A172 (cell line): ENCODE data around the gene COQ10B. TPM values are rescaled to one million over a fixed set of nuclear protein-coding genes. Genes with fewer than 3 reads are reported as not detected.
A peak's percentile ranks its signal among the peaks of the same experiment; 100 is the strongest.

ENCODE experiments used
- DNase-seq: peaks from one replicate; pipeline ENCODE4 v3.0.0-alpha.2; 2015; ENCODE audit warnings: low spot score
- total RNA-seq: library from RNA; depleted of rRNA; stranded (reverse); fragments of >200 nt; shearing (Covaris generic); gene quantifications from 2 replicates; pipeline ENCODE4 v1.2.3, GENCODE V29; 2014; rRNA removed

Gene COQ10B
- total RNA-seq, 1 experiment from 2014 or later, result 57.6 TPM

GRCh38 chr2:197500503-197501131 lies 47.3 kb downstream of the COQ10B start:
- DNase-seq, result no peak

GRCh38 chr2:197502201-197502600 lies 48.8 kb downstream of the COQ10B start:
- DNase-seq, result no peak

- DNase-seq, result no peak
Observed at GRCh38 chr2:197502685-197503084, 49.3 kb downstream of the COQ10B start.

- DNase-seq, result no peak
Observed at GRCh38 chr2:197504000-197504399, 50.6 kb downstream of the COQ10B start.

GRCh38 chr2:197504512-197504911 lies 51.2 kb downstream of the COQ10B start:
- no peak for DNase-seq

GRCh38 chr2:197506658-197507057 lies 53.3 kb downstream of the COQ10B start:
- DNase-seq, result no peak

GRCh38 chr2:197513915-197514314 lies 60.6 kb downstream of the COQ10B start:
- no peak for DNase-seq

- peak; percentile 32 for DNase-seq
Observed at GRCh38 chr2:197514754-197515153, 61.4 kb downstream of the COQ10B start.

- DNase-seq, result no peak
Observed at GRCh38 chr2:197515315-197515738, 62.0 kb downstream of the COQ10B start.

- DNase-seq, result peak; percentile 89
Observed at GRCh38 chr2:197515739-197516392, 62.5 kb downstream of the COQ10B start, which contains the start of gene MOB4. Gene MOB4, plus strand, starts transcription at chr2:197516066. Its CDS starts 21 bp downstream, at chr2:197516087.

- DNase-seq, result peak; percentile 34
Observed at GRCh38 chr2:197516393-197516761, 63.0 kb downstream of the COQ10B start.

- DNase-seq, result no peak
Observed at GRCh38 chr2:197517150-197517549, 63.8 kb downstream of the COQ10B start.

Other genes with a start within 250 kb of the COQ10B start
- gene ANKRD44, start 142.8 kb upstream of the COQ10B start, total RNA-seq, result 8.7 and 16.2 TPM in 2 replicates
- 271 and 314 TPM in 2 replicates for gene SF3B1, start 18.5 kb upstream of the COQ10B start, total RNA-seq
- 545 and 708 TPM in 2 replicates for gene HSPD1, start 46.3 kb downstream of the COQ10B start, total RNA-seq
- gene HSPE1, start 46.8 kb downstream of the COQ10B start, total RNA-seq, result 375 and 548 TPM in 2 replicates
- gene MOB4, start 62.5 kb downstream of the COQ10B start, total RNA-seq, result 94.3 and 96.9 TPM in 2 replicates
- gene RFTN2, start 222.0 kb downstream of the COQ10B start, total RNA-seq, result 0.12 TPM in 1 of 2 replicates, not detected in the other